ENCODE data around the gene FZD8. TPM values are rescaled to one million over a fixed set of nuclear protein-coding genes. Genes with fewer than 3 reads are reported as not detected.

FZD8 gene
- total and polyA plus RNA-seq, 2 donors (not counting 1 experiment from before 2014, with no cell fraction given) = 0.76 to 1.7 TPM

DNA sequence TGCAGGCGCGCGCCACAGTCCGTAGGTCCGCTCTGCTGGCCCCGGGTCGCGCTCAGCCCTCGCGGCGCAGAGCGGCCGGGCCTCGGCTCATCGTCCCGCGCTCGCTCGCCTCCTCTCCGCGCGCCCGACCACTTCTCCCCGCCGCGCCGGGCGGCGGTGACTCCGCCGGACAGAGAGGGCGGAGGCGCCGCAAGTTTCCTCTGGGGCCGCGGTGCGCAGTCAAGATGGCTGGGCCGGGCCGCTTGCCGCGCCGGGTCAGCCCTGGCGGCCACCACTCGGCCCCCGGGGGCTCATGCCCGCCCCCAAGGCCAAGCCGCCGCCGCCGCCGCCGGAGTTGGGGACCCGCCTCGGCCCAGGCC is 441 bp downstream of the FZD8 start:
- H3K9me3 Mint-ChIP-seq (ENCODE audit: insufficient read depth) = no peaks in the 10 kb centered on the region
- intact Hi-C loops (cut with micrococcal nuclease) = loop anchor here (5.0 kb wide), 2 partner anchors 304 to 514 kb away; partner anchors contain the start of genes CCNY and CREM
- H3K9ac ChIP-seq (ENCODE audit: low read length) = peak overlapping the region; percentile 73
- H3K27me3 ChIP-seq (replicated peaks in 1 of 4; ENCODE audit: control extremely low read depth in 1 of 4, control insufficient read depth in 3 of 4, insufficient read depth in 4 of 4, low read length in 3 of 4) = peaks cover 0 to 48% (median 28%) of the 10 kb centered on the region in 4 experiments
- peaks cover 0 to 9% (median 0%) of the 10 kb centered on the region in 3 donors for H3K9me3 ChIP-seq (ENCODE audit: control extremely low read depth in 1 of 3, control insufficient read depth in 2 of 3, insufficient read depth in 1 of 3, low read length in 2 of 3)
- DNase-seq (peak; percentile 55), ATAC-seq (ENCODE audit: low read depth) (peak; percentile 10)
- H3K79me2 ChIP-seq (ENCODE audit: control insufficient read depth, insufficient read depth, low read length) = no peaks in the 10 kb centered on the region
- H2AFZ ChIP-seq (ENCODE audit: insufficient read depth, low read depth, low read length, poor library complexity, severe bottlenecking) = peak overlapping the region; percentile 79
- peak overlapping the region in 4 of 5 experiments; percentile 50 to 74 (median 66) for H3K4me3 ChIP-seq (ENCODE audit: control extremely low read depth in 1 of 5, extremely low read depth in 1 of 5, insufficient read depth in 1 of 5, low read depth in 2 of 5, low read length in 4 of 5)
- H3K4me2 ChIP-seq (replicated peaks; ENCODE audit: low read depth, low read length, poor library complexity, severe bottlenecking) = peak overlapping the region; percentile 85
- peak overlapping the region; percentile 93 for H3K4me3 Mint-ChIP-seq
- CTCF ChIA-PET = no interaction called here
- WGBS (ENCODE audit: insufficient coverage) = under 1% methylated on average over 54 of the region's 54 CpGs
- peaks cover 32% of the 10 kb centered on the region for H3K4me1 Mint-ChIP-seq
- peaks cover 36% of the 10 kb centered on the region for H3K27me3 Mint-ChIP-seq
- POLR2A ChIA-PET = no interaction called here
- no peak overlapping the region for H3K27ac ChIP-seq (ENCODE audit: low read length in 2 of 2)
- TF ChIP-seq, protein P1, sequence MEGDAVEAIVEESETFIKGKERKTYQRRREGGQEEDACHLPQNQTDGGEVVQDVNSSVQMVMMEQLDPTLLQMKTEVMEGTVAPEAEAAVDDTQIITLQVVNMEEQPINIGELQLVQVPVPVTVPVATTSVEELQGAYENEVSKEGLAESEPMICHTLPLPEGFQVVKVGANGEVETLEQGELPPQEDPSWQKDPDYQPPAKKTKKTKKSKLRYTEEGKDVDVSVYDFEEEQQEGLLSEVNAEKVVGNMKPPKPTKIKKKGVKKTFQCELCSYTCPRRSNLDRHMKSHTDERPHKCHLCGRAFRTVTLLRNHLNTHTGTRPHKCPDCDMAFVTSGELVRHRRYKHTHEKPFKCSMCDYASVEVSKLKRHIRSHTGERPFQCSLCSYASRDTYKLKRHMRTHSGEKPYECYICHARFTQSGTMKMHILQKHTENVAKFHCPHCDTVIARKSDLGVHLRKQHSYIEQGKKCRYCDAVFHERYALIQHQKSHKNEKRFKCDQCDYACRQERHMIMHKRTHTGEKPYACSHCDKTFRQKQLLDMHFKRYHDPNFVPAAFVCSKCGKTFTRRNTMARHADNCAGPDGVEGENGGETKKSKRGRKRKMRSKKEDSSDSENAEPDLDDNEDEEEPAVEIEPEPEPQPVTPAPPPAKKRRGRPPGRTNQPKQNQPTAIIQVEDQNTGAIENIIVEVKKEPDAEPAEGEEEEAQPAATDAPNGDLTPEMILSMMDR (IDR thresholded peaks at IDR 0.05) = no peak
- no peak for TF ChIP-seq EZH2 (IDR thresholded peaks at IDR 0.05; ENCODE audit: borderline replicate concordance, insufficient read depth, low read depth, low read length, poor library complexity, severe bottlenecking)
- H4K20me1 ChIP-seq (ENCODE audit: control insufficient read depth, insufficient read depth, low read length, poor library complexity, severe bottlenecking) = no peaks in the 10 kb centered on the region
- peaks cover 27 to 29% of the 10 kb centered on the region in 2 donors for H3K4me1 ChIP-seq (ENCODE audit: control insufficient read depth in 2 of 2, insufficient read depth in 2 of 2, low read length in 2 of 2)
- H3K36me3 ChIP-seq (replicated peaks in 1 of 2; ENCODE audit: control extremely low read depth in 1 of 2, control insufficient read depth in 1 of 2, extremely low read depth in 1 of 2, insufficient read depth in 2 of 2, low read length in 1 of 2) = no peaks in the 10 kb centered on the region
- H3K27ac Mint-ChIP-seq = no peak overlapping the region

GRCh38 chr10:35640951-35641675 is 983 bp downstream of the FZD8 start:
- Histone ChIP-seq H3K36me3 (replicated peaks in 1 of 2; ENCODE audit: control extremely low read depth in 1 of 2, control insufficient read depth in 1 of 2, extremely low read depth in 1 of 2, insufficient read depth in 2 of 2, low read length in 1 of 2) (no peaks in the 10 kb centered on the region), H3K4me2 (replicated peaks; ENCODE audit: low read depth, low read length, poor library complexity, severe bottlenecking) (peak overlapping the region; percentile 85), H3K79me2 (ENCODE audit: control insufficient read depth, insufficient read depth, low read length) (no peaks in the 10 kb centered on the region), H3K9me3 (ENCODE audit: control extremely low read depth in 1 of 3, control insufficient read depth in 2 of 3, insufficient read depth in 1 of 3, low read length in 2 of 3) (peaks cover 0 to 9% (median 0%) of the 10 kb centered on the region in 3 donors), H3K27me3 (replicated peaks in 1 of 4; ENCODE audit: control extremely low read depth in 1 of 4, control insufficient read depth in 3 of 4, insufficient read depth in 4 of 4, low read length in 3 of 4) (peaks cover 0 to 51% (median 29%) of the 10 kb centered on the region in 4 experiments), H3K9ac (ENCODE audit: low read length) (peak overlapping the region; percentile 73), H3K27ac (ENCODE audit: low read length in 2 of 2) (no peak overlapping the region), H2AFZ (ENCODE audit: insufficient read depth, low read depth, low read length, poor library complexity, severe bottlenecking) (peak overlapping the region; percentile 79), H3K4me1 (ENCODE audit: control insufficient read depth in 2 of 2, insufficient read depth in 2 of 2, low read length in 2 of 2) (peaks cover 27 to 29% of the 10 kb centered on the region in 2 donors), H3K4me3 (ENCODE audit: control extremely low read depth in 1 of 5, extremely low read depth in 1 of 5, insufficient read depth in 1 of 5, low read depth in 2 of 5, low read length in 4 of 5) (peak overlapping the region; percentile 43 to 74 (median 63)), H4K20me1 (ENCODE audit: control insufficient read depth, insufficient read depth, low read length, poor library complexity, severe bottlenecking) (no peaks in the 10 kb centered on the region)
- POLR2A ChIA-PET = no interaction called here
- ATAC-seq (ENCODE audit: low read depth) (peak; percentile 17), DNase-seq (peak; percentile 73)
- Mint-ChIP-seq H3K9me3 (ENCODE audit: insufficient read depth) (no peaks in the 10 kb centered on the region), H3K4me1 (peaks cover 32% of the 10 kb centered on the region), H3K4me3 (peak overlapping the region; percentile 93), H3K27me3 (peaks cover 37% of the 10 kb centered on the region), H3K27ac (peak overlapping the region; percentile 46)
- CTCF ChIA-PET = no interaction called here
- TF ChIP-seq EZH2 (IDR thresholded peaks at IDR 0.05; ENCODE audit: borderline replicate concordance, insufficient read depth, low read depth, low read length, poor library complexity, severe bottlenecking) = no peak
- TF ChIP-seq, protein P1 (IDR thresholded peaks at IDR 0.05) = no peak
- WGBS (ENCODE audit: insufficient coverage) = 1% methylated on average over 72 of the region's 72 CpGs
- intact Hi-C loops (cut with micrococcal nuclease) = loop anchor here (5.0 kb wide), 2 partner anchors 304 to 514 kb away; partner anchors contain the start of genes CCNY and CREM

Data from B cell (primary cell).